GM23248 (cell line): ENCODE data around the gene PRKD1.

Experiments used
- EZH2 ChIP-seq: fragments of 200-600 bp; sonication (generic); IDR thresholded peaks from 2 replicates; pipeline ENCODE4 v1.6.1; 2018; ENCODE audit warnings: antibody characterized with exemption, mild to moderate bottlenecking; ENCODE audit not compliant: insufficient read depth, poor library complexity, severe bottlenecking
- EZH2phosphoT487 ChIP-seq: fragments of 200-600 bp; sonication (generic); IDR thresholded peaks from 2 replicates; pipeline ENCODE4 v1.6.1; 2018; ENCODE audit warnings: antibody characterized with exemption, moderate library complexity, mild to moderate bottlenecking, low read depth; ENCODE audit not compliant: insufficient read depth

DNA sequence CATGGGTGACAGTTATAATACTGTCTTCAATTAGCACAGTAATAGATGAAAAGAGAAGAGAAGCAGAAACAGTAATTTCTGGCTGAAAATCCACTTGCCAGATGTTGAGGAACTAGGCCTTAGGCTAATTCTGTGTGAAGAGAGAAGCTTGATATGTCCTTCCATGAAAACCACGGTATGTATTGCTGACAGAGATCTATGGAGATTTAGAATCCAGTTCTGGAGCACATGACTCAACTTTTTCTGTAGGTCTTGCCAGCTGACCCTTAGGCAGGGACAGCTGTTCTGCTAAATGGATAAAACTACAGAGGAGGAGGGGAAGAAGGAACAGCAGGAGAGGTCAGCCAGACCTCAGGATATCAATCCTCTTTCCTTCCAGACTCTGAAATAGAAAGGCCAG lies 211.5 kb downstream of the PRKD1 start:
- TF ChIP-seq EZH2 (no peak), EZH2phosphoT487 (no peak)
